GM18861 (cell line): ENCODE data around the gene TNNI2.
"Not testable (repeated sequence)": the region's sequence is repeated elsewhere in the genome, so short reads cannot be mapped to it uniquely, and the experiment has no call there.

Source experiments
- ATAC-seq: cut with Tn5 transposase; IDR thresholded peaks from one replicate; pipeline ENCODE4 v1.9.1; 2021; ENCODE audit not compliant: unreplicated experiment

TNNI2 gene

GRCh38 chr11:1838426-1839144 is at the start of gene TNNI2:
TNNI2 (plus strand) TSS chr11:1838981; CDS start chr11:1839697, 716 bp downstream.
- ATAC-seq, result no peak

DNA sequence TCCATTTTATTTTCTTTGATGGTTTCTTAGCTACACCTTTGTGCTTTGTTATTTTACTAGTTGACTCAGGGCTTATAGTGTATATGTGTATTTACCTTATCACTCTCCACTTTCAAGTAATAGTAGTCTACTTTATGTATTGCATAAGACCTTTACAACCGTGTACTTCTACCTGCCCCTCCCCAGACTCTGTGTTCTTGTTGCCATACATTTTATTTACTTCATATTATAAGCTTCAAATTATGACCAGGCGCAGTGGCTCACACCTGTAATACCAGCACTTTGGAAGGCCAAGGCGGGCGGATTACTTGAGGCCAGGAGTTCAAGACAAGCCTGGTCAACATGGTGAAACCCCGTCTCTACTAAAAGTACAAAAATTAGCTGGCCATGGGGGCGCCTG is 46.9 kb upstream of the TNNI2 start:
- no peak for ATAC-seq

GRCh38 chr11:1792461-1792860 is 46.3 kb upstream of the TNNI2 start:
- ATAC-seq, result no peak

GRCh38 chr11:1793081-1793480 is 45.7 kb upstream of the TNNI2 start:
- ATAC-seq, result no peak

GRCh38 chr11:1796413-1797011 is 42.3 kb upstream of the TNNI2 start:
- ATAC-seq, result no peak

DNA sequence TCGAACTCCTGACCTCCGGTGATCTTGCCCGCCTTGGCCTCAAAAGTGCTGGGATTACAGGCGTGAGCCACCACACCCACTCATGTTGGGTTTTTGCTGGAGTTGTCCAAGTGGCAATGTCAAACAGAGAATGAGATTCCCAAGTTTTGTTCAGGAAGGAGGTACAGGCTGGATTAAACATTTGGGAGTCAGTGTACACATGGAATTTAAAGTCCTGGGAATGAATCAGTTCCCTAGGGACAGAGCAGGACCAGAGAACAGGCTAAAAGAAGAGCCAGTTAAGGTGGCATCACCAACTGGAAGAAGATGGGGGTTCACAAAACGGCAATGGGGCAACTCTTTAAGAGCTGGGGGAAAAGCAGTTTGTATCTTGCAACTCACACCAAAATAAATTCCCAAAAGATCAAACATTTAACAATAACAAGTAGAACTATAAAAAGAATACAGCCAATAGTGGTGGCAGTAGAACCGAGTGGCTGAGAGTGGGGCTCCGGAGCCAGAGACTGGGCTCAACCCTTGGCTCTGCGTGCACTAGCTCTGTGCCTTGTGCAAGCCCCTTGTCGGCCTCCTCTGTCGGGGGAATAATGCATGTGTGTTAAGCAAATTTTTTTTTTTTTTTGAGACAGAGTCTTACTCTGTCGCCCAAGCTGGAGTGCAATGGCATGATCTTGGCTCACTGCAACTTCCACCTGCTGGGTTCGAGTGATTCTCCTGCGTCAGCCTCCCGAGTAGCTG is 41.2 kb upstream of the TNNI2 start:
- ATAC-seq, result no peak

- no peak for ATAC-seq
Measured at GRCh38 chr11:1803246-1803645, 35.5 kb upstream of the TNNI2 start.

GRCh38 chr11:1803835-1804519 is 34.8 kb upstream of the TNNI2 start:
- not testable (repeated sequence) for ATAC-seq

- no peak for ATAC-seq
Measured at GRCh38 chr11:1805525-1805924, 33.3 kb upstream of the TNNI2 start.

- ATAC-seq, result no peak
Measured at GRCh38 chr11:1807264-1807995, 31.4 kb upstream of the TNNI2 start.

GRCh38 chr11:1810761-1811160 is 28.0 kb upstream of the TNNI2 start:
- no peak for ATAC-seq

GRCh38 chr11:1812274-1812673 is 26.5 kb upstream of the TNNI2 start:
- ATAC-seq, result no peak

DNA sequence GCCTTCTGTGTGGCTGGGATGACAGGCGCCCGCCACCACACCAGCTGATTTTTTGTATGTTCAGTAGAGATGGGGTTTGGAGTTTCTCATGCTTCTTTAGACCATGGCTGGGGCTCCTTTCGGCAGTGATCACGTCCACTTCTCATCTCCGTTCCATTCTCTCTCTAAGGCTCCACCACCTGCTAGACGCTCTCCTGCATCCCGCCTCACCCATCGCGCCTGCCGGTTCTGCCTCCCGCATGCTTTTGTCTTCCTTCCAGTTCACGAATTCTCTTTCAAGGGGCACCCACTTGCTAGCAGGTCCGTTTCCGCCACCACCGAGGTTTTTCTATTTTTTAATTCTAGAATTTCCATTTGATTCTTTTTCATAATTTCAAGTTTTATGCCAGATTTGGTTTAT is 26.0 kb upstream of the TNNI2 start:
- ATAC-seq, result no peak

DNA sequence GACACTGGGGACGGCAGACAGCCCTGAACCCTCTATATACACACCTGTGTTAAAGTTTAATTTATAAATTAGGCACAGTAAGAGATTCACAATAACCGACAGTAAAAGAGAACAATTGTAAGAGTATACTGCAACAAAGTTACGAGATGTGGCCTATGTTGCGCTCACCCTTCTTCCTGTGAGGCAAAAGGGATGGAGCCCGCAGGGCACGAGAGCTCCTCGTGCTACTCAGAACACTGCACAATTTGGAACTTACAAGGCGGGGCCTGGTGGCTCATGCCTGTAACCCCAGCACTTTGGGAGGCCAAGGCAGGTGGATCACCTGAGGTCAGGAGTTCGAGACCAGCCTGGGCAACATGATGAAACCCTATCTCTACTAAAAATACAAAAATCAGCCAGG is 25.4 kb upstream of the TNNI2 start:
- ATAC-seq, result not testable (repeated sequence)

- no peak for ATAC-seq
Measured at GRCh38 chr11:1814691-1815090, 24.1 kb upstream of the TNNI2 start.

GRCh38 chr11:1815311-1815710 is 23.5 kb upstream of the TNNI2 start:
- no peak for ATAC-seq

- ATAC-seq, result no peak
Measured at GRCh38 chr11:1815751-1816150, 23.0 kb upstream of the TNNI2 start.

- ATAC-seq, result no peak
Measured at GRCh38 chr11:1817000-1817399, 21.8 kb upstream of the TNNI2 start.

- no peak for ATAC-seq
Measured at GRCh38 chr11:1817511-1817910, 21.3 kb upstream of the TNNI2 start.

GRCh38 chr11:1819074-1819473 is 19.7 kb upstream of the TNNI2 start:
- ATAC-seq, result no peak
